ENCODE measurements around the gene F12.

Gene F12

GRCh38 chr5:177412603-177413233 lies 3.4 kb upstream of the F12 start:
- no peak for DNase-seq (ENCODE audit: low spot score)

- no peak for DNase-seq (ENCODE audit: low spot score)
Measured at GRCh38 chr5:177410575-177410974, 1.2 kb upstream of the F12 start.

- DNase-seq (ENCODE audit: low spot score), result no peak
Measured at GRCh38 chr5:177405805-177406204, 3.6 kb downstream of the F12 start.

GRCh38 chr5:177405312-177405711 lies 4.1 kb downstream of the F12 start:
- no peak for DNase-seq (ENCODE audit: low spot score)

DNA sequence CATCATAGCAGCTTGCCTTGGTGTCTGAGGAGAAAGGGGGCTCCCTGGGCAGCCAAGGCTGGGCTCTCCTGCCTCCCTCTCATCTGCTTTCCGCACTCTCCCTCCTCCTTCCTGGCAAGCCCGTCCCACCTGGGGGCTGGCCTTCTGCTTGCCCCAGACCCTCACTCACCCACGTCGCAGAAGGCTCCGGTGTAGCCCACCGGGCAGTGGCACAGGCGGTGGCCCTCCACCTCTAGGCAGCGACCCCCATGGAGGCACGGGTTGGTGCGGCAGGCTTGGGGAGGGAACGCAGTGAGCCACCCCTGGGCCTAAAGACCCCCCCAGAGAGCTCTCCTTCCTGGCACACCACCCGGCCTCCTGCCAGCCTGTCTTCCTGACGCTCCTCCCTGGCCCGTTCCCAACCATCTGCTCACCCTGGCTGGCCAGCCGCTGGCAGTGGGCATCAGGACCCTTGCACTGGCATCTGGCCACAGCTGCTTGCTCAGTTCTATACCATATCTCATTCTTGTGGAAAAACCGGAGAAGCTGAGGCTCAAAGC lies 4.7 kb downstream of the F12 start:
- DNase-seq (ENCODE audit: low spot score), result no peak

DNA sequence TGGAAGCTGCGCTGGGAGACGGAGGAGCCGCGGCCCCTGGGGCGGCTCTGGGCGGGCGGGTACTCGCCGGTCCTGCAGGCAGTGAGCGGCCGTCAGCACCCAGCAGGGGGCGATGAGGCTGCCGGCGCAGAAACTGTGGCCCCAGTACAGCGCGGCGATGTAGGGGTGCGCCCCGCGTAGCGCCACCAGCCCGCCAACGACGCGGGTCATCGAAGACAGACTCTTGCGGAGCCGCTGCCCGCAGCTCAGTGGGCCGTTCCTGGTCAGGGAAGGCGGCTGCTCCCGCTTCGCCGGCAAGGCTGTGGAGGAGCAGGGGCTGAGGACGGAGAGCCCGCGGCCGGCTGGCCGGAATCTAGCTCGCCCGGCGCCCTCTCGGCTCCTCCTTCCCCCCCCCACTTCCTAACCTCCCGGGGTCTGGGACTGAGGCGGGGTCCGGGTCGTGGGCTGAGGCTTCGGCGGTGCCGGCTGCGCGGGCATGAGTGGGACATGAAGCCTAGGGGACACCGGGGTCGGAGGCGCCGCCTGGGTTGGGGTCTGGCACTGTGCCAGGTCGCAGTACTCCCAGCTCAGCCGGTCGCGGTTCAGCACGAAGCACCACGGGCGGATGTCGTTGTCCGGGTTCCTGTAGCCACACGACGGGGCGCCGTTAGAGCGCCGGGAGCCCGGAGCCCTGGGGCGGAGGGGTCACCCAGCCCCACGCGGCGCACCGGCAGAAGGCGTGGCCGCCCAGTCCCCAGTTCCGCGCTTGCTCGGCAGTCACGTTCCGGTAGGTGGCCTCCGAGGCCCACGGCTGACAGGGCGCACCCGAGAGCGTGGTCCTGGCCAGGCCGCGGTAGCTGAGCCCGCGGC lies 5.3 kb downstream of the F12 start:
- peak; percentile 93 for DNase-seq (ENCODE audit: low spot score)

- DNase-seq (ENCODE audit: low spot score), result no peak
Measured at GRCh38 chr5:177403102-177403791, 6.1 kb downstream of the F12 start.

DNA sequence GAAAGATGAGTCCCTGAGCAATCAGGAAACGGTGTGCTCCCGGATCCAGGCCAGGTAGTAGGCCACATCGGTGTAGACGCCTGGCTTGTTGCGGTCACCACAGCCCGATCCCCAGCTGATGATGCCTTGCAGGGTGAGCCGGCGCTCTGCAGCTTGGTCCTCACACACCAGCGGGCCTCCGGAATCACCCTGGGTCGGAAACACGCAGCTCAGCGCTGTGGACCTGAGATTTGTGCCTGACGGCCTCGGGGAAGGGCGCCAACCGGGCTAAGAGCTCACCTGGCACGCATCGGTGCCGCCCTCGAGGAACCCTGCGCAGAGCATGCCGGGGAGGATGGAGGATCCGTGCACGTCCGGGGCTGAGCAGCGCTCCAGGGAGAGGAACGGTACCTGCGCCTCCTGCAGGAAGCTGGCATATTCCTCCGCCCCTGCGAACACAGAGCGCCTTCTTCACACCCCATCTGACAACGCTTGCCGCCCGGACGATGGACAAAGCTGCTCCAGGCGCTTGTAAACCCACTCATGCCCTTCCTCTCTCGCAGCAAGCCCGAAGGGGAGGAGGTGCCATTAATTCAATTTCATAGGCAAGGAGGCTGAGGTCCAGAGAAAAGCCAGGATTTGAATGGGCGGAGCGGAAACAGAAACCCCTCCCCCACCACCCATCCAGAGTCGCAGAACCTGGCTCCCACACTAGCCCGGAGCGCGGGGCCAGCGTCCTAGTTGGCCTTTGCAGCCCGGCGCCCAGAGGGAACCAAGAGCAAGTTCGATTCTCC lies 6.9 kb downstream of the F12 start:
- peak; percentile 54 for DNase-seq (ENCODE audit: low spot score)

GRCh38 chr5:177399997-177400868 lies 9.1 kb downstream of the F12 start, which contains the start of gene PFN3:
Gene PFN3, minus strand, starts transcription at chr5:177400661. Its CDS starts 85 bp downstream, at chr5:177400576.
- DNase-seq (ENCODE audit: low spot score), result no peak

DNA sequence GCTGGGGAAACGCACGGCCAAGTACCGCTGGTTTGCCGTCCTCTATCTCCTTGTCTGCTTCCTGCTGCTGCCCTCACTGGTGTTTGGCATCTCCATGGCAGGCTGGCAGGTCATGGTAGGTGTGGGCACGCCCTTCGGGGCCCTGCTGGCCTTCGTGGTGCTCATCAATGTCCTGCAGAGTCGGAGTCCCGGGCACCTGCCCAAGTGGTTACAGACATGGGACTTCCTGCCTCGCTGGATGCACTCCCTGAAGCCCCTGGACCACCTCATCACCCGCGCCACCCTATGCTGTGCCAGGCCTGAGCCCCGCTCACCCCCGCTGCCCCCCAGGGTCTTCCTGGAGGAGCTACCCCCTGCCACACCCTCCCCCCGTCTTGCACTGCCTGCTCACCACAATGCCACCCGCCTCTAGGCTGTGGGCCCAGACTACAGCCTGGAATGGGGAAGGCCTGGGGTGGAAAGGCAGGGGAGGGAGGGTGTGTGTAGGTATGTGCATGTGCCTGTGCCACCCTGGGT lies 11.4 kb downstream of the F12 start:
- DNase-seq (ENCODE audit: low spot score), result no peak

DNA sequence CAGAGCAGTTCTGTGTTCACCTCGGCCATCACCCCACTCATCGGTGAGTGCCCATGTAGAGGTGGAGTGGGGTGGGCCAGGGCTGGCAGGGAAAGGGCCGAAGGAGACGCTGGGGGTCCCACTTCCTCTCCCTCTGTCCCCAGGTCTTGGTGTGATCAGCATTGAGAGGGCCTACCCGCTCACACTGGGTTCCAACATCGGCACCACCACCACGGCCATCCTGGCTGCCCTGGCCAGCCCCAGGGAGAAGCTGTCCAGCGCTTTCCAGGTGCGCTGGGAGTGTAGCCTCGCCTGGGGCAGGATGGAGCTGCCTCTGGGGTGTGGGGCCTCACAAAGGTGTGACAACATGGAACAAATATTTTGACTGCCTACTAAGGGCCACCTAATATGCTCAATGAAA lies 12.6 kb downstream of the F12 start:
- DNase-seq (ENCODE audit: low spot score), result no peak

- no peak for DNase-seq (ENCODE audit: low spot score)
Measured at GRCh38 chr5:177396078-177396477, 13.3 kb downstream of the F12 start.

DNA sequence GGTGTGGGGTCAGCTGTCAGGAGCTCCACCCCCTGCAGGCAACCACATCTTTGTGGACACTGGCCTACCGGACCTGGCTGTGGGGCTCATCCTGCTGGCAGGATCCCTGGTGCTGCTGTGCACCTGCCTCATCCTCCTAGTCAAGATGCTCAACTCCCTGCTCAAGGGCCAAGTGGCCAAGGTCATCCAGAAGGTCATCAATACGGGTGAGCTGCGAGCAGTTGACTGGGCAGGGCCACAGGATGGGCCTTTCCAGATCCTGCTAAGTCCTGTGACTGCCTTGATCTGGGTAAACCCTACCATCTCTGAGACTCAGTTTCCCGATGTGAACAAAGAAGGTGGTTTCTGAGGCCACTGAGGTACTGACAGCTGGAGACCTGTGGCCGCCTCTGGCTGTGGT lies 15.4 kb downstream of the F12 start:
- no peak for DNase-seq (ENCODE audit: low spot score)

DNA sequence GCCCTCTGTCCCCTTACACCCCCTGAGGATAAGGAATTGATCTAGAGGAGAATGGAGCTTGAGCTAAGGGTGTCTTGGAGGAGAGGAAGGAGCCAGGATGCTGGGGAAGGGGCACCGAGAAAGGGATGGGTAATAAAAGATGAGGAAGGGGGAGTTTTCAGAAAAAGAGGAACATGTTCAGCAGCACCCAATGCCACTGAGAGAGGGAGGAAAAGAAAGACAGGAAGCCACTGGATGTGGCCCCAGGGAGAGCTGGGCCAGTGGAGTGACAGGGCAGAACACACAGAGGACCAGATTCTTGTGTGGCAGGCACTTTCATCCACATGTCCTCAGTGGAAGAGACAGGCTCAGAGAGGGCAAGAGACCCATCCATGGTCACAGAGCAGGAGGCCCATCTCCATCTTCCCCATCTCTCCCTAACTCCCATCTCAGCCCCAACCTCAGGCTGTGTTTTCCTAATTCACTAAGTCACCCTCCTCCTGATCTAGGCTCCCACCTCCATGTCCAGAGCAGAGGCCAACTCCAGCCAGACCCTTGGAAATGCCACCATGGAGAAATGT lies 16.1 kb downstream of the F12 start:
- no peak for DNase-seq (ENCODE audit: low spot score)

- no peak for DNase-seq (ENCODE audit: low spot score)
Measured at GRCh38 chr5:177392765-177393164, 16.6 kb downstream of the F12 start.

- peak; percentile 92 for DNase-seq (ENCODE audit: low spot score)
Measured at GRCh38 chr5:177390363-177391300, 18.7 kb downstream of the F12 start.

GRCh38 chr5:177389241-177390169 lies 19.9 kb downstream of the F12 start:
- peak; percentile 65 for DNase-seq (ENCODE audit: low spot score)

DNA sequence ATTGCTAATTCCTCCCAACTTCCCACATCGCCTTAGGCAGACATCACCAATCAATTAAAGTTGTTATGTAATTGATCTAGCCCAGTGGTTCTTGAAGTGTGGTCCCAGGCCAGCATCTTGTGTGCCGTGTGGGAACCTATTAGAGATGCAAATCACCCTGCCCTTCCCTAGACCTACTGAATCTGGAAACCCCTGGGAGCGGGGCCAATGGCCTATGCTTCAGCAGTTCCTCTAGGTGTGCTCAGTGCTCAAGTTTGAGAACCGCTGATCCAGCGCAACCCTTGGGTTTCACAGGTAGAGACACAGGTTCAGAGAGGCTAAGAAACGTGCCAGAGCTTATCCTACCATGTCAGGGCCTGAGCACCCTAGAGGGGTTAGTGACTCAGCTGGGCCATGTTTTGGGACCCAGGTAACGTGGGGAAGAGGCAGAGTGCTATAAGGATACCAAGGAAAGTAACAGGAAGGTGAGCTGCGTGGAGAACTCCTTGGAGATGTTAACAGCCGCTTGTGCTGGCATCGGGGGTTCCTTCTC lies 20.8 kb downstream of the F12 start:
- no peak for DNase-seq (ENCODE audit: low spot score)

Measured in GM03348 (cell line).